GM12865 (cell line): ENCODE data around the gene SUOX.

ENCODE experiments used
- DNase-seq: peaks from one replicate; pipeline ENCODE4 v3.0.0; 2010; ENCODE audit warnings: low read depth
- H3K4me3 ChIP-seq: 2 replicates; pipeline ENCODE4 v1.5.1; 2011; ENCODE audit warnings: mild to moderate bottlenecking, low read depth, low read length, control low read depth
- TF ChIP-seq, protein P1 (sequence below): IDR thresholded peaks from 2 replicates; pipeline ENCODE4 v1.5.1; 2011; ENCODE audit warnings: low read length, control low read depth, low read depth, inconsistent platforms; ENCODE audit not compliant: insufficient read depth; ENCODE audit errors: missing control alignments

Gene SUOX

DNA sequence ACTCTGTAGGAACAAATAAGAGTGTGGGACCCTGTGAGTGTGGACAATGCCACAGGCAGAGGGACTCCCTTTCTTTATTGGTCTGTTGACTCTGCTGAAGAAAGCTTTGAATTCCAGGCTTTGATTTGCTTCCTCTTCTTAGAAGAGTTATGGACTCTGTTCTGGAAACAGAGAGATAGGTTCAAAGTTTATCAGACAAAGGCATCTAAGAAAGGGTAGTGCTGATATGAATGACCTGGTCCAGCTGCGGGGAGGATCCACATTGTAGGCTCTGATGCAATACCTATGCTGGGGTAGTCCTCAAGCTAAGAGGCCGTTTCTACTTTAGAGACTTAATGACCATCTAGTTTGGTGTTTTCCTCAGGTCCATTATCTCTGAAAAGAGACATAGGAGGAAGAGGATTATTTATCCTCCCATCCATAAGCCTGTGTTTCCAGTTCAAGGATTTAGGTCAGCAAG, 13.1 kb downstream of the SUOX start:
- TF ChIP-seq, protein P1, sequence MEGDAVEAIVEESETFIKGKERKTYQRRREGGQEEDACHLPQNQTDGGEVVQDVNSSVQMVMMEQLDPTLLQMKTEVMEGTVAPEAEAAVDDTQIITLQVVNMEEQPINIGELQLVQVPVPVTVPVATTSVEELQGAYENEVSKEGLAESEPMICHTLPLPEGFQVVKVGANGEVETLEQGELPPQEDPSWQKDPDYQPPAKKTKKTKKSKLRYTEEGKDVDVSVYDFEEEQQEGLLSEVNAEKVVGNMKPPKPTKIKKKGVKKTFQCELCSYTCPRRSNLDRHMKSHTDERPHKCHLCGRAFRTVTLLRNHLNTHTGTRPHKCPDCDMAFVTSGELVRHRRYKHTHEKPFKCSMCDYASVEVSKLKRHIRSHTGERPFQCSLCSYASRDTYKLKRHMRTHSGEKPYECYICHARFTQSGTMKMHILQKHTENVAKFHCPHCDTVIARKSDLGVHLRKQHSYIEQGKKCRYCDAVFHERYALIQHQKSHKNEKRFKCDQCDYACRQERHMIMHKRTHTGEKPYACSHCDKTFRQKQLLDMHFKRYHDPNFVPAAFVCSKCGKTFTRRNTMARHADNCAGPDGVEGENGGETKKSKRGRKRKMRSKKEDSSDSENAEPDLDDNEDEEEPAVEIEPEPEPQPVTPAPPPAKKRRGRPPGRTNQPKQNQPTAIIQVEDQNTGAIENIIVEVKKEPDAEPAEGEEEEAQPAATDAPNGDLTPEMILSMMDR = no peak
- no peak for DNase-seq

DNA sequence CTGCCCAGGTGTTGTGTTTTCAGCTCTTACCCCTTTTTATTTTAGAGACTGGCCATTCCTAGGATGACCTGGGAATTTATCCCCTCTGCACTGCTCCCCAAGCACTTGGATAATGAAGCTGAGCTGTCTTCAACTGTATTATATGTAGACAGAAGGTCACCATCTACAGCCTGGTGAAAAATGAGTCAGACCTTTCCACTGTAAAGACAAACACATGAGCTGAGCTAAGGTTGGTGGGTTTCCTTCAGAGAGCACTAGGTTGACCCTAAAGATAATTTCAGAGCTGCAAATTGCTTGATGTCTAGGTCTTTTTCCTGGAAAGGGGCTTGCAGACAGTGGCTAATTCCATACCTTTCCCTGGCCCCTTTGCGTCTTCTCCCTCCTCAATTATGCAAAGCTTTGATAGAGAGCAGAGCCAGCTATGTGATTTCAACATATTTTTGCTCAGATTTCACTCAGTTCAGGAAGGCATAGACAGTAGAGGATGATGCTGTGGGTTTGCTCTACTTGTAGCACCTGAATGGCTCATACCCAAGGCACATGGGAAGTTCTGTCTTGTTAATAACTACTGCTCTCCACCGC, 14.5 kb downstream of the SUOX start:
- TF ChIP-seq, protein P1 = no peak
- DNase-seq = no peak
- H3K4me3 ChIP-seq = no peak overlapping the region

More for the DNA sequence above, 13.1 kb downstream of the SUOX start:
- no peak overlapping the region for H3K4me3 ChIP-seq

DNA sequence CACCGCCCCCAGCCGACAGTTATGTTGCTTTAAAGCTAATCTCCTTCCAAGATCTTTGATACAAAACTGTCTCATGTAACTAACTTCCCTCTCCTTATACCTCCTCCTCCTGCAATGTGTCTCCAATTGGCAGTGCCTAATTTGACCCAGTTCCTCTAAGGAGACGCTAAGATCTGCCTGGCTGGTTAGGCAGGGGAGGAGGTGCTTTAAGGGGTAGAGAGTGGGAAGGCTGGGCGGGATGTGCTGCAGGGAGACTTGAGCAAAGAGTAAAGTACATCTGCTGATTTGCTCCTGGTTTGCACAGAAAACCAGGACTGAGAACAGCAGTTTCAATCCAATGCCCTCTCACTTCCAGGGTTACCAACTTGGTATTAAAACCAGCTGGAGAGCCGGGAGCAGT, 16.4 kb downstream of the SUOX start:
- DNase-seq = no peak
- H3K4me3 ChIP-seq = no peak overlapping the region
- TF ChIP-seq, protein P1 = no peak

DNA sequence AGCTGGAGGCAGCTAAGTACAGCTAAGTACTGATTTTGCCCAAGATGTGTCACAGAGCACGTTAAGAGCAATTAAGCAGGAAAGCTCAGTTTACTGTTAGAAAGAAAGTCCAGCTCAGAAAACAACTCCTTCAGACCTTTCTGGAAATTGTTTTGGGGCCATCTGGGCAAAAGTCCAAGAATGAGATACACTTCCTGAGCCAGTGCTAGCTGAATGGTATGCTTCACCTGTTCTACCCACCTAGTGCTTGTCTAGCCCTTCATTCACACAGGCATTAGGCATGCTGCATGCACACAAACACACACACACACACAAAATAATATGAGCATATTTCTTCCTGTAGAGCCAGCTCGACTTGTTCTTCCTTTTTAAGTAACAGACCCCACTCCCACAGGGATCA, 17.1 kb downstream of the SUOX start:
- no peak for DNase-seq
- TF ChIP-seq, protein P1 = no peak
- no peak overlapping the region for H3K4me3 ChIP-seq

DNA sequence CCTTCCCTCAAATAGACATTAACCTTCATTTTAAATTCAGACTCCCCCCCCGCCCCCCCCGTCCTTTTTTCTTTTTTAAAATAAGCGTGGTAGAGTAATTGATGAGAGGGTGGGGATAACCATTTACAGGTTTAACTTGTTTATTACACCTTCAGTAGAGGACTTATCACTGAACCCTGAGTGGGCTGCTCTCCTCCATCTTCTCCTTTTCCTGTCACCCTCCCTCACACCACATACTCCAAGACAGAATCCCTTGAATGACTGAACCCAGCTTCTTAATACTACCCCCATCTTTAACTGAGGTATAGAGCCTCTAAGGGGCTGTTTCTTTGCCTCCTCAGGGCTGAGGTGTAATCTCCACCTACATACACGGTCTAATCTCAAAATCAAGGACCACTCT, 20.1 kb downstream of the SUOX start:
- TF ChIP-seq, protein P1 = no peak
- no peak overlapping the region for H3K4me3 ChIP-seq
- DNase-seq = no peak

DNA sequence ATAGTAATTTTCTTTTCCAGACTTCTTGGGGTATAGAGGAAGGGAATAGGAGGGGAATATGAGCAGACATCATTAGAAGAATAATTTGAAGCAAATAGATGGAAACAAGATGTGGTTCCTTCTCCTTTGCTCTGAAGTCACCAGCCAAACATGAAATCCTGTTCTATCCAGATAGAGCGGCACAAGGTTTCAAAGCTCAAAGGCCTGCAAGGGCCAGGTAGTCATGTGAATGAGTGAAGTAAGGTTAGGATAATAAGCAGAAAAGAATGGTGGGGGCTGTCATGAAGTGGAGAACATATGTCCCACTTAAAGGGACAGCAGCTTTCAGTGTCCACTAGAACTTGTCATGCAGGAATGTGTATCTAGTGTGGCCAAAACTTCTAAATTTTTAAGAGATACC, 21.3 kb downstream of the SUOX start:
- TF ChIP-seq, protein P1 = no peak
- DNase-seq = no peak

More for the DNA sequence above, 21.3 kb downstream of the SUOX start:
- H3K4me3 ChIP-seq = no peak overlapping the region
